NCI-H1048 (cell line): Measurements from ENCODE around the gene PKDCC.

Source experiments
- DNase-seq: peaks from one replicate; lab custom pipeline; 2025; lab: John Stamatoyannopoulos, UW

The PKDCC gene

GRCh38 chr2:42050010-42050702, 2.3 kb downstream of the PKDCC start:
- DNase-seq = no peak

- DNase-seq = no peak
Measured at GRCh38 chr2:42050703-42051542, 3.1 kb downstream of the PKDCC start.

- no peak for DNase-seq
Measured at GRCh38 chr2:42051543-42052235, 3.9 kb downstream of the PKDCC start.

- DNase-seq = no peak
Measured at GRCh38 chr2:42052702-42053481, 5.1 kb downstream of the PKDCC start.

GRCh38 chr2:42053482-42053790, 5.6 kb downstream of the PKDCC start:
- no peak for DNase-seq

- DNase-seq = no peak
Measured at GRCh38 chr2:42053791-42054701, 6.2 kb downstream of the PKDCC start.

- DNase-seq = no peak
Measured at GRCh38 chr2:42054714-42055430, 7.1 kb downstream of the PKDCC start.

GRCh38 chr2:42055573-42056514, 8.0 kb downstream of the PKDCC start:
- no peak for DNase-seq

- DNase-seq = no peak
Measured at GRCh38 chr2:42057159-42057901, 9.5 kb downstream of the PKDCC start.

GRCh38 chr2:42057902-42058450, 10.2 kb downstream of the PKDCC start:
- no peak for DNase-seq

- no peak for DNase-seq
Measured at GRCh38 chr2:42059261-42059898, 11.6 kb downstream of the PKDCC start.

GRCh38 chr2:42060028-42060427, 12.2 kb downstream of the PKDCC start:
- no peak for DNase-seq

GRCh38 chr2:42060718-42061619, 13.1 kb downstream of the PKDCC start:
- DNase-seq = no peak

GRCh38 chr2:42061839-42062238, 14.0 kb downstream of the PKDCC start:
- no peak for DNase-seq

GRCh38 chr2:42063431-42064171, 15.8 kb downstream of the PKDCC start:
- no peak for DNase-seq

- no peak for DNase-seq
Measured at GRCh38 chr2:42064417-42064942, 16.7 kb downstream of the PKDCC start.
